NCI-H2107 treated with DMSO at 0.1 percent for 48 hours (cell line): Measurements from ENCODE around the gene OPCML.

ENCODE experiments used
- DNase-seq: peaks from one replicate; lab custom pipeline; 2025; ENCODE audit not compliant: unreplicated experiment; lab: John Stamatoyannopoulos, UW

The OPCML gene

DNA sequence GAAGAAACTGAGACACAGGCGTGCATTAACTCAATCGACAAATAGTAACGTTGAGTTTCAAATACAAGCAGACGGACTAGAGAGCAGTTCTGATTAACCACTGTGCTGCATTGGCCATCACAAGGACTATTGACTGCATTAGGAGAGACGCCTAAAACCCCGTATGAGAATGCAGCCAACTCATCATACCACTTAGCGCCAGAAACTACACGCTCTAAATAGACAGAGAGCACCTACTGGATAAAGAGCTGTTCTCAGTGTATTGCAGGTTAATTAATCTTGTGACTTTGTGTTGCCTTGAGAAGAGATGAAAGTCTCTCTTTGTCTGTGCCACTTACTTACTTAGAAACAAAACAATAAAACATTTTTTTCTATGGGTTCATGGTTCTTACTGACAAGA, 484.0 kb downstream of the OPCML start:
- DNase-seq = no peak

DNA sequence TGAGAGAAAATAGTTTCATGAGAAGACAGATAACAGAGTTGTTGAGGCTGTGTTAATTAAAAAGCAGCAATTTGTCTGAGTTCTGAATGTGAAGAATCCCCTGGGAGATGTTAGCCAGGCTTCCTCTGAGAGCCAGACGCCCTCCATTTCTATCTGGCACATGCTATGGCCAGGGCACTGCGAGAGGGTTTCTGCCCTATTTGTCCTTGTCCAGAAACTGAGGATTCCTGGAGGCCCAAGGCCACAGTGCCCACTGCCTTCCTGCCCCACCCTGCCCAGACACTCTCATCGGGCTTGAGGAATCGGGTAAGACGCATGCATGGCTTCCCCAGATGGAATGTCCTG, 484.6 kb downstream of the OPCML start:
- no peak for DNase-seq

DNA sequence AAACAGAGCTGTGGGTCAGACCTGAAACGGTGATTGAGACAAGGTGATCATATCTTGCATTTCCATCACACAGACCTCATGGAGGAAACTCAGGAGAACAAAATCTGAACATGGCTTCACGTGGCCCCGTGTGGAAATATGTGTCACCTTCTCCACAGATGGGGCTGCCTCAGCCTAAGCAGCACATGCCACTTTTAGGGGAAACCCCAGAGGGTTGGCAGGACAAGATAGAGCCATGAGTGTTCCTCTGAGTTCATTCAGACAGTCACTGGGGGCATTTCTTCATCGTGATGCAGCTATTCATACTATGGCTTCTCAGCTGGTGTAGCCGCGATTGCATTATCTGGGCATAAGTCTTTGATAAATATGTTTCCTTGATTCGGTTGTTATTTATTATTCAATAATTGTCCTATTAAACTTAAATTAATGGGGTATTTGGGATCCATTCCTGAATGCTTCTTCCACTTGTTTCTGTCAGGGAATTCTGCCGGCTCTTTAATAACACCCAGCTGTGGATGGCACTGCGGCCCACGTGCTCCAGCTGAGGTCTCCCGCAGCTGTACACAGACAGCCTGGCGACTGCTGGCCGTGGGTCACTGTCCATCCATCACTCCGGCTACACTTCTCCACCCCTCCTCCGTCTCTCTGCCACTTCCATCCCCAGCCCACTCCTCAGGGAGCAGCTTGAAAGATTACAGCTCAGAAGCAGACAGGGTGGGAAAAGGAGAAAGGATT, 485.1 kb downstream of the OPCML start:
- DNase-seq = no peak

DNA sequence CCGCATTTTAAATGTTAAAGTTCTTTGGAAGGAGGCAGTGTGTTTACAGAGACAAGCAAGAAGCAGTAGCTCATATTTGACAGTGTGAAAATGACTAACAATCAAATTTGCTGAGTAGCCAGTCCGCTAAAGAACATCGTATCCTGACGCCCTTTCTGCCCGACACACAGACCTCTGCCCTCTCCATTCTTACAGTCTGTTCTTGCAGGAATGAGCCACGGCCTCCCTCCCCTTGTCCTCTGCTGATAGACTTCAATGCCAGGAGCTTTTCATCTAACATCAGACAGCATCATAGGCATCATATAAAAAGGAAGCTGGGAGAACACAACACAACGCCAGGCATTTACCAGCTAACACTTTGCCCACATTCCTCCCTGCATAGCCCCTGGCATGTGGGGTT, 486.0 kb downstream of the OPCML start:
- DNase-seq = no peak

DNA sequence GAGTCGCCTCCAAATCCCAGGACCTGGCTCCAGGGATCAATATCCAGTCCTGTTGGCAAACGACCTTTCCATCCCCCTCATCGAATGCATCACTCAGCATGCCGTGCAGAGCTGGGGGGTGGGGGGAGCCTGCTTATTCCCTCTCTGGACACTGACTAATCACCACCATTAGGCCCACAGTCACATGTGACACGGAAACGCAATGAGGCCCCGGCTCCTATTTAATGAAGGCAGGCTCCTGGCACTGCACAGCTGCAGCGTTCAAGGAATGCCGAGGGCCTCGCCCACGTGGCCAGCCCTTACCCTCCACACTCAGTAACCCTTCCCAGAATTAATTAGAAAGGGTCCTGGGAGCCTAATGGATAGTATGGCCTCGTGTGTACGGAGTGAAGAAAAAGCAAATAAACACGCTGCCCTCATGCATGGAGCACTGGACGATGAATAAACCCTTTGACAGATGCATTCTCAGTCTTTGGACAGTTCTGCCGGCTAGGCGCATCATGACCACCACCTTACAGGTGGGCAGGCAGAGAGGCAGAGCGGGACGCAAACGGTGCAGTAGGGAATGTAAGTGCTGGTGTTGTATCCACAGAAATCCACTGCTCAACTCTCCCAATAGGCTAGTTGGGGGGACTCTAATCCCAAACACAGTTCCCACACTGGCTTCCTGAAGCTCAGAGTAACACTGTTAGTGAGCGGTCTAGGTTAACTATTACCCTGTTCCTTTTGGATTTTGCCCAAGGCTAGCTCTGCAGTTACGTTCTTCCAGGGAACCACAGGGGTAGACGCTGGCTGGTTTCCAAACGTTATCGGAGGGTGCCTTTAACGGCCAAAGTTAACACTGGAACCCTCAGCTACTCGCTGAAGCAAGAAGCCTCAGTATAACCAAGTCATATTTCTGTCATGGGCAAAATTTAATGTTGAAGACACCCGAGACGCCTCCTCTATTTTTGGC, 490.1 kb downstream of the OPCML start:
- DNase-seq = no peak

DNA sequence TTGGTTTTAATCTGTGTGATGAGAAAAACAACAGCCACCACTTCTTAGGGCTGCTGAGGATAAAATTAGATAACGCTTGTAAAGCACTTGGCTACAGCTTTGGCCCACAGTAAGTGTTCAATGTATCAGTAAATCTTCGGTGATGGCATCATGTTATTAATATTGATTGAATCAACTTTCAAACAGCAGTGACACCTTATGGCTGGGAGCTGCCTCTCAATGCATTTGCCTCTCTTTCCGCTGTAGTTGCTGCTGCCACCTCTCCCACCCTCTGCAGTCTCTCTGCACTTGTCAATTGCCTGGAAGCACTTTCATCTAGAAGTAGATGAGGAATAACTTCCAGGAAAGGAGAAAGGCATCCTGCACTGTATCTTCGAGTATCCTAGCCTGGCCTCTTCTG, 491.1 kb downstream of the OPCML start:
- no peak for DNase-seq

DNA sequence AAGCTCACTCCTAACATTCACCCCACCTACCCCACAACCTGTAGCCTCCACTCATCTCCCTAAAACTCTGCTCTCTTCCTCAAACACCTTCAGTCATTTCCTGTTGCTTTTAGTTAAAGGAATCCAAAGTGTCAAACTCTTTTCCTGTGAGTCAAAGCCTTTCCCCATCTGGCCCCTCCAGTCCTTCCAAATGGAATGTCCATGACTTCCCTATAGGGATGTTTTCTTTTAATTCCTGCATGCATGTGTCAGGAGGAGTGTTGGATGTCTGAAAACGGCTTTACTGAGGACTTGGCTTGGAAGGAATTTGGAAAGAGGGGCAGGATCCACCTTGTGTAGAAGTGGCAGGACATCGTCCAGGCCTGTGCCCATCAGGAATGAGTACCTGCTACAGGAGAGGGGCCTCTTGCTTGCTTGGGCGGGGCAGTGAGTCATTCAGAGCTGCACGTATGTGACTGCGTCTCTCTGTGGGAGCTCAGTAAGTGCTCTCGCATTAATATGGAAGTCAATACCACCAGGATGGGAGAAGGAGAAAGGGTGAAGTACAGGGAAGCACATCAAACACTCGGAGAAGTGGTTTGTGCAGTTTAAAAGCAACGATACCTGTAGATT, 491.9 kb downstream of the OPCML start:
- DNase-seq = no peak

DNA sequence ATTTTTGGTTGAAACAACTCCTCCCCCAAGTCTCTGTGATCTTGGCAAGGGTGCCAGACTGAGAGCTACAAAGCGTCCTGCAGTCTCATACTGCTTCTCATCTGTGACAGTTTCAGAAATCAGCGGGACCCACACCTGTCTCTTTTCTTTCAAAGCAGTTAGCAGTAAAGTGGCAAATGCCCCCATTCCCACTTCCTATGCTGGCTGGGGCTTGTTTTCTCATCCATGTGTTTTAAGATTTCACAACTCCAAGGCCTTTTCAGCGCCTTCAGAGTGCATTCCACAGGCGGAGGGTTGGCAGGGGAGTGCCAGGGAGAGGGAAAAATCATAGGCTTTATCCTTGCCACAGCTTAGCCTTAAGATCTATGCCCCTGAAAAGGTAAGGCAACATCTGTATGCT, 493.5 kb downstream of the OPCML start:
- DNase-seq = no peak

DNA sequence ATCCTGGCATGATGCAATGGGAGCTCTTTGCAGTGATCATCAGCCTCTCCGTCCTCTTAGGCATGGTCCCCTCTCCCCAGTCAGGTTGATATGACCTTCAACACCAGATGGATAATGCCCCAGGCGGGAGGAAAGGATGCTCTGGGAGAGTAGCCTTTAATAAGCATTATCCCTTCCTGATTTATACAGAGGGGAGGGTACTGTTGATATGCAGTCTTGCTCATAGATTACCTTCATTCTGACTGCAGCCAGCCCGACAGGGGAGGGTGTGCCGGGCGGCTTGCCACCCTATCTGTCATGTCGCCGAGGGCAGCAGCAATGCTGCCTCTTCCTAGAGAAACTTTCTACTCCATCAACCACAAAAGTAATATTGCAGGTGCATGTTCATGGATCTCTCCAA, 497.4 kb downstream of the OPCML start:
- DNase-seq = no peak

DNA sequence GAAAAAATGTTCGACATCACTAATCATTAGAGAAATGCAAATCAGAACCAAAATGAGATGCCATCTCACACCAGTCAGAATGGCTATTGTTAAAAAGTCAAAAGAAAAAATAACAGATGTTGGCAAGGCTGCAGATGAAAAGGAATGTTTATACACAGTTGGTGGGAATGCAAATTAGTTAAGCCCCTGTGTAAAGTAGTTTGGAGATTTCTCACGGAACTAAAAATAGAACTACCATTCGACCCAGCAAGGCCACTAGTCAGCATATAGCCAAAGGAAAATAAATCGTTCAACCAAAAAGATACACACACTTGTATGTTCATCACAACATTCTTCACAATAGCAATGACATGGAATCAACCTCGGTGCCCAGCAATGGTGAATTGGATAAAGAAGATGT, 503.2 kb downstream of the OPCML start:
- no peak for DNase-seq

DNA sequence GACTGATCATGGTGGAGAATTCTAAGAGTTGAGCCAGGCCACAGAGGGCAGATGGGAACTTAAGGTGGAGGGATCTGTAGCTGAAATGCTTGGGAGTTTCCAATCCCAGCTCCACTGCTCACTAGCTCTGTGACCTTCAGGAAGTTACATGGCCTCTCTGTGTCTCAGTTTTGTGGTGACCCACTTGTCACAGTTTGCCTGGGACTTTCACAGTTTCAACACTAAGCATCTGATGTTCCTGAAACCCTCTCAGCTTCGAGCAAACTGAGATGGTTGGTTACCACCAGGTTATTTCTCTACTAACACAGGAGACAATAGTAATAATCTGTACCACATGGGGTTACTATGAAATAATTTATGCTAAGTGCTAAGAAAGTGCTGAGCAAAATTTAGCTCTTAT, 505.3 kb downstream of the OPCML start:
- DNase-seq = no peak

DNA sequence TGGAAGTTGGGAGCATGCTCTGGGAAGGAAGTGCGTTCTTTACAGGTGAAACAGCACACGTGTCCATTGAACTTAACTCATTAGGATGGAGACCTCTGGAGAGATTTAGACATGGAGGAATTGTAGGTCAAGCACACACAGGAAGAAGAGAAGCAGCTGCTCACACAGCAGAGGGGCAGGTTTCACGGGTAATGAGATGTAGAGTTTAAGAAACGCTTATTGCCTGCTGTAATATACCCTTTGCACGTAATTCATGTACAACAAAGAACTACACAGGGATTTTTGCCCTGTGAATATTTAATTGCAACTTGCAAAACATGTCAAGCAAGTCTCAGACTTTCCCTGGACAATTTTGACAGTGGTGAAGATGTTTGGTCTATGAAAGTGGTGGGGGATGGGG, 508.0 kb downstream of the OPCML start:
- DNase-seq = no peak

DNA sequence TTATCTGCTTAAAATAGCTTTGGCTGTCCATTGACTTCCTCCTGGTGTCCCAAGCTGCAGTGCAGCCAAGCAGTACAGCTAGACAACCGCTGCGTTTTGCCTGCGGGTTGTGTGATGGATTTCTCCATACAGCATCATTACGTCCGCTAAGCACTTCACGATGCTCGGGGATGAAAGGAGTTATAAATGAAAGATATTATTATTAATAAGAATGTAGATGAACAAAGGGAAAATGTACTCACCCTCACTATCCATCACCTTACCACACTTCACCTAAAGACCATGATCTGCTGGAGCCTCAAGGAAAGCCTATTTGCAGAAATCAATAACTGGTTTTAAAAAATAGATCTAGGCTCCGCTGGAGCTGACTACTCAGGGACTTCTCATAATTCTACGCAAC, 509.1 kb downstream of the OPCML start:
- no peak for DNase-seq

DNA sequence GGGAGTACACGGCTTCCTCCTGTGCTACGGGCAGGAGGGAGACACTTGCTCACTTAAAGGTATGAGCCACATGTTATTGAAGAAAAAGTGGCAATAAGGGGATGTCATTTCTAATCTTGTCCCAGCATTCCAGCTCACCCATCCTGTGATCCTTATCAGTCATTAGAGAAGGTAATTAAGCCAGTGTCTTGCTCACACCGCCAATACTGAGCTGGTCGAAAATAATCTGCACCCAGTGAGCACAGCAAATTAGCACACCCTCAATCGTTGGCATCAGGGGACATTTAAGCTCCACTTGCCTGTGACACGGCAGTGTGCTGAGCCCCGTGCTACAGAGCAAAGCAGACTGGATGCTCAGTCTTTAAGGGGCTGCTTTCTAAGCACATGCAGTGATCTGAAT, 510.7 kb downstream of the OPCML start:
- DNase-seq = no peak

DNA sequence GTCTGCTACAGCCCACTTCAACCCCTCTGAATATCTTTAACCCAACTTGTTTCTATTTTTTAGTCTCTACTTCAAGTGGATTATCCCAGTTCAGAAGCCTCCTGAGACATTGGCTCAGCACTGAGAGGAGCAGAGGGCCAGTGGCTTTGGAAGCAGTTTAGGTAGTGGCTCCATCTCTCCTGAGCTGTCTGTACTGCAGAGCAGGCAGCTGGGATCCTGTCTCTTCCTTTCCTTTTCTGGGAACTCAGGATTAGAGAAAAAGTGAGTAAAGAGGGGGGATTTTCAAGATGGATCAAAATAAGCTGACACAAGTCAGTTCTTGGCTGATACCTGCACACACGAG, 512.0 kb downstream of the OPCML start:
- DNase-seq = no peak

DNA sequence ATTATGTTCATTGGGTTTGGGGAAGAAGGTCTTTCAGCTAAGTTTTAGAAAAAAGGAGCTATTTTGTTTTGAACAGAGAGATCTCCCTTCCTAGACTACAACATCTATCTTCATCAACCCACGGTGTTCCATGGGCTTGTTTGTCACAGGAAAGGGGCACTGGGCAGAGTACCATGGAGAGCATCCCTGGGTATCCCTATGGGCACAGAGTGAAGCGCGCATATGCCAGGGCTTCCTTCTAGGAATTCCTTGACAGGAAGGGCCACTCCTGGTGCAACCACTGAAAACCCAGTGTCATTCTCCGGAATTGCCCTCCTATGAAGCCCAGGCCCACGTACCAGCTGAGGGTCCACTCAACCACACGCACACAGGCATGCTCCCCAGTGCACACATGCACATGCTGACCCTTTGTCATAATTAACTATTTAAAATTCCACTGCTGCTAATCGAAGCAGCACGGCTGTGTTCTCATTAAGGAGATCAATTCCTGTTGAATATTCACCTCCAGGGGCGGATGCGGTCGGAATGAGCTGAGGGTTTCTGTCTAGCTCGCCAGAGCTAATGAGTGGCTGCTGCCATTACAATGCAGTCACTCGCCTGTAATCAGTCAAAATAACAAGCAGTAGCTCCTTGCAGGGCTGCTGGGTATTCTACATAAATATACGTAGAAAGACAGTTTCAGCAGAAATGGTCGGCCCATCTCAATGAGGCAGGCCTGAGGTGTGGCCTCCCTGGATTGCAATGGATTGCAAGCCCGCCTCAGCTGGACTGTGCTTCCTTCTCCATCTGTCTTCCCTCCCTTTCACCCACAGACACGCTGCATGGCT, 512.5 kb downstream of the OPCML start:
- DNase-seq = no peak

DNA sequence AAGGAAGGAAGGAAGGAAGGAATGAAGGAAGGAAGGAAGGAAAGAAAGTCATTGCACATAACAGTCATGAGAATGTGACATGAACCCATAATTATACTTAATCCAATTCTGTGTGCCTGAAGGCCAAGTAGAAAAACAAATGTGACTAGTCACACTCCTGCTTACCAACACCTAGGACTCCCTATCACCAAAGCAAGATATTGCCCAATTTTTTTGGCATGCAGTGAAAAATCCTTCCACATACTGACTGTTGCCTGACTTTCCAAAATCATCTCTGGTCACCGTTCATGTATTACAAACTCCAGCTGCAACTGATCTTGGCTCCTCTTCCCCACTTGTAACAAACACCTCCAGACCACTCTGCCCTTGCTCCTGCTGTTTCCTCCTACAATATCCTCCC, 516.8 kb downstream of the OPCML start:
- no peak for DNase-seq

DNA sequence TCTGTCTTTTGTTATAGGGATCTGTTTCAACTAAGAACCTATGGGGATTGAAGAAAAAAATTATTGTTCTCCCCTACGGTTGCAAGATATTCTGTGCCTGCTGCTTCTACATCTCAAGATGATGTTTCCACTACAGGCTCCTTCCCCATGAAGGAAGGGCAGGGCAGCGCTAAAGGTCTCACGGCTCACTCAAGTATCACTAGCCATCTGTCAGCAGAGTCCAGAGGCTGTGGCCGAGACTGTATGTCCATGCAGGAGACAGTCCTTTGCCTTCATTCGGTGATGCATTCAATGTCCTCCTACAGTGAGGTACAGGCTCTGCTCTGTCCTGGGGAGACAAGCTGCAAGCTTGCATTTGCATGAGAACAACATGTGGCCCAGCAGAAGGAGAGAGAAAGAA, 518.0 kb downstream of the OPCML start:
- no peak for DNase-seq

DNA sequence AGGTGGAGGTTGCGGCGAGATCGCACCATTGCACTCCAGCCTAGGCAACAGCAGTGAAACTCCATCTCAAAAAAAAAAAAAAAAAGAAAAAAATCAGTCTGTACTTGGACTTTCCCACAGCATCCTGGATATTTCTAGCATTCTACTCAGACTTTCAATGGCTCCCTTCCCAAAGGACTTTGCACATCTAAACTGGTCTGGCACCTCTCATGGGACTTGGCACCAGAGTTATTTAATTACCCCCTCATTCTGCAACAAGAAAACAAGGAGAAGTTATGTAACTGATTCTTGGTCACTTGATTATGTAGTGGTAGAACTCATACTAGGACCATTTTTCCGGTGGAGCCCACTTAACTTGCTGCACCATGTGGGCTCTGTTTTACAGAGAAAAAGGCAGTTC, 519.5 kb downstream of the OPCML start:
- DNase-seq = no peak

DNA sequence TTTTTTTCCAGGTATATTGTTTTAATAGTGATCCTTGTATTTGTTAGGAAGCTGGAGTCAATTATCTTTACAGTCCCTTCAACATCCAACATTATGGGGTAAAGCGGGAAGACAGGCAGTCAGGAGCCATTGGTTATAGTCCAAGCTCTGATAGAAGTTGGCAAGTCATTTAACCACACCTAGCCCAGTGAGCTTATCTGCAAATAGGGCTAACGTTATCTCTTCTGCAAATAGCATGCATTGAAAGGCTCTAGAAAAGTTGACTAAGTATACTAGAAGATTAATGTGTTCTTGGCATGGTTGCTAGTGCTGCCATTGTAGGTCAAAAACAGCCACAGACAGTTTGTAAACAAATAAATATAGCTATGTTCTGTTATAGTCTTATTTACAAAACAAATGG, 520.7 kb downstream of the OPCML start:
- no peak for DNase-seq

DNA sequence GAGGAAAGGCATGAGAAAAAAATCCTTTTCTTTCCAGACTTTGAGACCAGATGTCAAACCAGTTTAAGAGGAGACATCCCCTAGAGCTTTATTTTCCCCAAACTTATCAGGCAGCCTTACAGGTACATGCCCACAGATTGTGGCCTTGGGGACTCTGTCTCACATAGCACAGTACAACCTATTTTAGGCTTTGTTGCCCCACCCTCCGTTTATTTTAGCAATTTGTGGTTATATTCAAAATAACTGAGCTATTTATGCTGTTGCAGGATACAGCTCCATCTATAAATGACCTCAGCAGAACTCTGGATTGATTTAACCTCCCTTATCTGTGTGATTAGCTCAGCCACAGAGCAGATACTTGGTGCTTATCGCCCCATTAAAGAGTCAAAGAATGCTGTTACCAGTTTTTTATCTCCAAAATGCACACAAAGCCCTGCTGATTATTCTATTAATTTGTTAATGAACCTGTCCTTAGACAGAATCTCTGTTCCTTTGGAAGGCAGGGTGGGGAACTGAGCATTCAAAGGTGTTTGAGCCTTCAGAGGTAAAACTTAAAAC, 525.2 kb downstream of the OPCML start:
- no peak for DNase-seq
